ENCODE results near the gene MAPKAP1. TPM values are rescaled to one million over a fixed set of nuclear protein-coding genes. Genes with fewer than 3 reads are reported as not detected.
"Not testable (repeated sequence)": the region's sequence is repeated elsewhere in the genome, so short reads cannot be mapped to it uniquely, and the experiment has no call there.

MAPKAP1 gene
- total RNA-seq, 2 donors from 2014 or later: 75.3 to 91.6 TPM

GRCh38 chr9:125405938-125406809, 300.8 kb downstream of the MAPKAP1 start:
- Histone ChIP-seq H3K9ac (ENCODE audit: extremely low read depth, low read length, poor library complexity, severe bottlenecking) (no peak overlapping the region), H3K9me3 (ENCODE audit: control insufficient read depth, low read length) (no peaks in the 10 kb centered on the region), H3K4me3 (ENCODE audit: low read length) (no peak overlapping the region), H3K27me3 (ENCODE audit: control insufficient read depth, insufficient read depth, low read length, poor library complexity, severe bottlenecking) (no peaks in the 10 kb centered on the region), H3K27ac (ENCODE audit: low read depth, low read length) (no peak overlapping the region), H3K36me3 (ENCODE audit: control insufficient read depth, insufficient read depth, low read length) (no peaks in the 10 kb centered on the region), H3K4me1 (ENCODE audit: control insufficient read depth, insufficient read depth, low read length) (no peaks in the 10 kb centered on the region)
- Mint-ChIP-seq H3K27ac (no peak overlapping the region), H3K4me3 (no peak overlapping the region), H3K4me1 (peaks cover 4% of the 10 kb centered on the region), H3K36me3 (ENCODE audit: low read depth) (no peaks in the 10 kb centered on the region), H3K27me3 (ENCODE audit: insufficient read depth) (peaks cover 22% of the 10 kb centered on the region), H3K9me3 (no peaks in the 10 kb centered on the region)
- DNase-seq: no peak
- WGBS, 2 experiments (ENCODE audit: insufficient coverage in 1 of 2, insufficient read length in 1 of 2): 92 to 96% methylated on average over 11 to 15 of the region's 15 CpGs
- TF ChIP-seq CTCF (conservative IDR thresholded peaks at IDR 0.05): no peak

- H3K27ac ChIP-seq (ENCODE audit: low read depth, low read length): no peak overlapping the region
- H3K4me1 ChIP-seq (ENCODE audit: control insufficient read depth, insufficient read depth, low read length): no peaks in the 10 kb centered on the region
- H3K9me3 ChIP-seq (ENCODE audit: control insufficient read depth, low read length): no peaks in the 10 kb centered on the region
- Mint-ChIP-seq H3K4me3 (no peak overlapping the region), H3K36me3 (ENCODE audit: low read depth) (no peaks in the 10 kb centered on the region), H3K27me3 (ENCODE audit: insufficient read depth) (peaks cover 21% of the 10 kb centered on the region), H3K27ac (no peak overlapping the region), H3K4me1 (peaks cover 6% of the 10 kb centered on the region), H3K9me3 (no peaks in the 10 kb centered on the region)
- H3K9ac ChIP-seq (ENCODE audit: extremely low read depth, low read length, poor library complexity, severe bottlenecking): no peak overlapping the region
- H3K4me3 ChIP-seq (ENCODE audit: low read length): no peak overlapping the region
- H3K27me3 ChIP-seq (ENCODE audit: control insufficient read depth, insufficient read depth, low read length, poor library complexity, severe bottlenecking): no peaks in the 10 kb centered on the region
- no peak for TF ChIP-seq CTCF (conservative IDR thresholded peaks at IDR 0.05)
- no peaks in the 10 kb centered on the region for H3K36me3 ChIP-seq (ENCODE audit: control insufficient read depth, insufficient read depth, low read length)
- 95 to 96% methylated on average over 5 to 7 of the region's 7 CpGs for WGBS, 2 experiments (ENCODE audit: insufficient coverage in 1 of 2, insufficient read length in 1 of 2)
- DNase-seq: no peak
Measured at GRCh38 chr9:125404733-125405132, 302.3 kb downstream of the MAPKAP1 start.

GRCh38 chr9:125400725-125401716, 306.0 kb downstream of the MAPKAP1 start:
- Histone ChIP-seq H3K9ac (ENCODE audit: extremely low read depth, low read length, poor library complexity, severe bottlenecking) (no peak overlapping the region), H3K4me3 (ENCODE audit: low read length) (no peak overlapping the region), H3K27ac (ENCODE audit: low read depth, low read length) (no peak overlapping the region), H3K9me3 (ENCODE audit: control insufficient read depth, low read length) (no peaks in the 10 kb centered on the region), H3K36me3 (ENCODE audit: control insufficient read depth, insufficient read depth, low read length) (no peaks in the 10 kb centered on the region), H3K4me1 (ENCODE audit: control insufficient read depth, insufficient read depth, low read length) (no peaks in the 10 kb centered on the region), H3K27me3 (ENCODE audit: control insufficient read depth, insufficient read depth, low read length, poor library complexity, severe bottlenecking) (no peaks in the 10 kb centered on the region)
- 90 to 92% methylated on average over 9 to 12 of the region's 12 CpGs for WGBS, 2 experiments (ENCODE audit: insufficient coverage in 1 of 2, insufficient read length in 1 of 2)
- no peaks in the 10 kb centered on the region for H3K36me3 Mint-ChIP-seq (ENCODE audit: low read depth)
- no peaks in the 10 kb centered on the region for H3K9me3 Mint-ChIP-seq
- peaks cover 3% of the 10 kb centered on the region for H3K4me1 Mint-ChIP-seq
- no peak for TF ChIP-seq CTCF (conservative IDR thresholded peaks at IDR 0.05)
- no peak overlapping the region for H3K4me3 Mint-ChIP-seq
- no peak overlapping the region for H3K27ac Mint-ChIP-seq
- no peak for DNase-seq
- no peaks in the 10 kb centered on the region for H3K27me3 Mint-ChIP-seq (ENCODE audit: insufficient read depth)

- not testable (repeated sequence) for H3K36me3 ChIP-seq (ENCODE audit: control insufficient read depth, insufficient read depth, low read length); H3K27ac Mint-ChIP-seq
- WGBS, 2 experiments (ENCODE audit: insufficient coverage in 1 of 2, insufficient read length in 1 of 2): 90 to 94% methylated on average over 3 to 8 of the region's 8 CpGs
Measured at GRCh38 chr9:125400232-125400631, 306.8 kb downstream of the MAPKAP1 start.

More at GRCh38 chr9:125400232-125400631, 306.8 kb downstream of the MAPKAP1 start:
- H3K4me1 ChIP-seq (ENCODE audit: control insufficient read depth, insufficient read depth, low read length); H3K27me3 ChIP-seq (ENCODE audit: control insufficient read depth, insufficient read depth, low read length, poor library complexity, severe bottlenecking); H3K27ac ChIP-seq (ENCODE audit: low read depth, low read length); H3K4me3 Mint-ChIP-seq; H3K9me3 ChIP-seq (ENCODE audit: control insufficient read depth, low read length); H3K9me3 Mint-ChIP-seq; H3K36me3 Mint-ChIP-seq (ENCODE audit: low read depth); H3K27me3 Mint-ChIP-seq (ENCODE audit: insufficient read depth); H3K9ac ChIP-seq (ENCODE audit: extremely low read depth, low read length, poor library complexity, severe bottlenecking); DNase-seq; H3K4me3 ChIP-seq (ENCODE audit: low read length); H3K4me1 Mint-ChIP-seq: not testable (repeated sequence)
